Mesodermal cell (in vitro differentiated cells): ENCODE data around the gene CILP. TPM values are rescaled to one million over a fixed set of nuclear protein-coding genes. Genes with fewer than 3 reads are reported as not detected.

Experiments
- H3K27ac ChIP-seq: 2 replicates; pipeline ENCODE4 v1.7.0; 2013; ENCODE audit warnings: mild to moderate bottlenecking, low read depth, low read length, moderate library complexity; ENCODE audit not compliant: severe bottlenecking
- H3K36me3 ChIP-seq: 2 replicates; pipeline ENCODE4 v1.7.1; 2013; ENCODE audit warnings: mild to moderate bottlenecking, low read length, moderate library complexity; ENCODE audit not compliant: control insufficient read depth, insufficient read depth
- H3K4me1 ChIP-seq: one replicate; pipeline ENCODE4 v1.7.1; 2013; ENCODE audit warnings: mild to moderate bottlenecking, low read length; ENCODE audit not compliant: insufficient read depth, control insufficient read depth, poor library complexity, severe bottlenecking
- H3K4me3 ChIP-seq: 2 replicates; pipeline ENCODE4 v1.7.0; 2013; ENCODE audit warnings: low read length, control low read depth, mild to moderate bottlenecking; ENCODE audit not compliant: insufficient read depth, poor library complexity, severe bottlenecking; ENCODE audit errors: extremely low read depth
- H3K9me3 ChIP-seq: 2 replicates; pipeline ENCODE4 v1.7.1; 2013; ENCODE audit warnings: mild to moderate bottlenecking, low read length, moderate library complexity; ENCODE audit not compliant: control insufficient read depth
- WGBS, 2 experiments: methylation state at CpG; one replicate each; pipeline ENCODE4 v1.1.5; 2013; ENCODE audit warnings: missing lambda C conversion rate in 2 of 2; ENCODE audit not compliant: insufficient coverage in 2 of 2; 5-methylcytosine and 5-hydroxymethylcytosine counted together
- polyA plus RNA-seq, 2 experiments: library from polyadenylated mRNA; stranded (reverse); fragments of 50-300 nt; gene quantifications; one replicate each; pipeline ENCODE4 v1.2.3, GENCODE V29; 2013

CILP gene, protein sequence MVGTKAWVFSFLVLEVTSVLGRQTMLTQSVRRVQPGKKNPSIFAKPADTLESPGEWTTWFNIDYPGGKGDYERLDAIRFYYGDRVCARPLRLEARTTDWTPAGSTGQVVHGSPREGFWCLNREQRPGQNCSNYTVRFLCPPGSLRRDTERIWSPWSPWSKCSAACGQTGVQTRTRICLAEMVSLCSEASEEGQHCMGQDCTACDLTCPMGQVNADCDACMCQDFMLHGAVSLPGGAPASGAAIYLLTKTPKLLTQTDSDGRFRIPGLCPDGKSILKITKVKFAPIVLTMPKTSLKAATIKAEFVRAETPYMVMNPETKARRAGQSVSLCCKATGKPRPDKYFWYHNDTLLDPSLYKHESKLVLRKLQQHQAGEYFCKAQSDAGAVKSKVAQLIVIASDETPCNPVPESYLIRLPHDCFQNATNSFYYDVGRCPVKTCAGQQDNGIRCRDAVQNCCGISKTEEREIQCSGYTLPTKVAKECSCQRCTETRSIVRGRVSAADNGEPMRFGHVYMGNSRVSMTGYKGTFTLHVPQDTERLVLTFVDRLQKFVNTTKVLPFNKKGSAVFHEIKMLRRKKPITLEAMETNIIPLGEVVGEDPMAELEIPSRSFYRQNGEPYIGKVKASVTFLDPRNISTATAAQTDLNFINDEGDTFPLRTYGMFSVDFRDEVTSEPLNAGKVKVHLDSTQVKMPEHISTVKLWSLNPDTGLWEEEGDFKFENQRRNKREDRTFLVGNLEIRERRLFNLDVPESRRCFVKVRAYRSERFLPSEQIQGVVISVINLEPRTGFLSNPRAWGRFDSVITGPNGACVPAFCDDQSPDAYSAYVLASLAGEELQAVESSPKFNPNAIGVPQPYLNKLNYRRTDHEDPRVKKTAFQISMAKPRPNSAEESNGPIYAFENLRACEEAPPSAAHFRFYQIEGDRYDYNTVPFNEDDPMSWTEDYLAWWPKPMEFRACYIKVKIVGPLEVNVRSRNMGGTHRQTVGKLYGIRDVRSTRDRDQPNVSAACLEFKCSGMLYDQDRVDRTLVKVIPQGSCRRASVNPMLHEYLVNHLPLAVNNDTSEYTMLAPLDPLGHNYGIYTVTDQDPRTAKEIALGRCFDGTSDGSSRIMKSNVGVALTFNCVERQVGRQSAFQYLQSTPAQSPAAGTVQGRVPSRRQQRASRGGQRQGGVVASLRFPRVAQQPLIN
- 0.04 TPM for polyA plus RNA-seq (2013, experiment 1 of 2)
- not detected for polyA plus RNA-seq (2013, experiment 2 of 2)

DNA sequence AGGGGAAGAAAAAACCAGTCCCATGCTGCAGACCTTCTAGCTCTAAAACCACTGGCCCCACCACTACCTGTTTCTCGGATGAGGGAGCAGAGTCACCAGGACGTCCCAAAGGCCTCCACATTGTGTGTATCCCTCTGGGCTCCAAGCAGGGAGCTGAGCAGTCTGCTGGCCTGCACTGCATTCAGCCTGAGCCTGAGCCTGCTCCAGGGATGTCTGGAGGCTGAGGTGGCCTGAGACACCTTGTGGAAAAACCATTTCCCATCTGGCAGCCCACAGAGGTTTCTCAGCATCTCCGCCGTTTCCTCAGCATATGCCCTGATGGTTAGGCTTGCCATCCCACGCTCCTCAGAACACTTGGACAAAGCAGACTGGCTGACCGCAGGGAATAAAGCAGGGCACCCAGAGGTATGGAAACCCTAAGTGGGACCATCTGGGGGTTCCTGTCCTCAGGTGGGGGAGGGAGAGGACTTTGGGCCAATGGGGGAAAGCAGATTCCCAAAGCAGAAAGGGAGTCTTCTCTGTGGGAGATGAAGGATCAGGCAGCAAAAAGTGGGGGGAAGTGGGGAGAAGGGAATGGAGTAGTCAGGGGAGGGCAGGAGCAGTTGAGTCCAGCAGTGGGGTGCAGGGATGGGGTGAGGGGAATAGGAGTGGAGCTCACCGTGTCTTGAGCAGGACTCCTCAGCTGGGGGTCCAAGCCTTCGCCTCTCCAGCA is at the start of gene CILP:
TSS of gene CILP (minus strand) at position 704 of the 712 bp plus-strand sequence. CDS start 1,718 bp downstream, outside the sequence.
- no peaks in the 10 kb centered on the region for H3K9me3 ChIP-seq
- WGBS, 2 experiments = 76 to 84% methylated on average over 4 to 7 of the region's 8 CpGs
- no peaks in the 10 kb centered on the region for H3K36me3 ChIP-seq
- peaks cover 6% of the 10 kb centered on the region for H3K4me1 ChIP-seq
- no peak within 1 kb of the TSS for H3K27ac ChIP-seq
- H3K4me3 ChIP-seq = no peak within 1 kb of the TSS

DNA sequence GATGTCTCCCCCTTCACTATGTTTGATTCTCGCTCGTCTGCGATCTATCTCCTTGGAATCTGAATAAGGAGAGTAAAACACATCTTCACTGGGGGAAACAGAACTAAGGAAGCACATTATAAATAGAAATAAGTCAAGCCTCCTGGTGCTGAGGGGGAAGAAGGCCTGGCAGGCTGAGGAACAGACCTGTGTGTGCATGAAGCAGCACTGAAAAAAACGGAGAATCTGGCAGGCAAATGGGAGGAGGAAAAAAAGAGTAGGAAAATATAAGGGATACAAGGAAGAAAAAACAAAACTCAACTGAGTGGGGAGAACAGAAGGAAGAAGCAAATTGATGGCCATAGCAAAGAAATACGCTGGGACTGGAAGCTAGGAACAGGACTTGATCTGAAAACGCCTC is 49.7 kb upstream of the CILP start:
- Histone ChIP-seq H3K4me1 (no peaks in the 10 kb centered on the region), H3K27ac (no peak overlapping the region), H3K4me3 (no peak overlapping the region), H3K9me3 (no peaks in the 10 kb centered on the region), H3K36me3 (peaks cover 6% of the 10 kb centered on the region)
- WGBS, 2 experiments = 88 to 100% methylated on average over 1 of the region's 6 CpGs

DNA sequence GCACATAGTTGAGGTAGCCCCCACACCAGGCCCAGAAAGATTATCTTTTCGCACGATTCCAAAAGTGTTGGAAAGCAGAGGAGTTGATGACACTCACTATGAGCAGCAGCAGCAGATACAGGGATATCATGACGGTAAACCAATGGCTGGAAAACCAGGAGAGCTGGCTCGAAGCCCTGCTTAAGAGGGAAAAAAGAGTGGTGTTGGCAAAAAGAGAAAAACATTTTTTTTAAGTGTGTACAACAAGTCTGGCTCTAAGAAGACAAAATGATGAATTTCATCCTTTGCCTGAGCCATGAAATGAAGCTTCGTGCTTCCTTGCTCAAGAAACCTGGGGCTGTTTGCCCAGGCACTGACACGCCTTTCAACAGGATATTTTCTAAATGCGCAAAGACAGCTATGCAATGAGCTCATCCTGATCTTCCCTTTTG is 48.1 kb upstream of the CILP start:
- H3K27ac ChIP-seq = no peak overlapping the region
- no peak overlapping the region for H3K4me3 ChIP-seq
- peaks cover 6% of the 10 kb centered on the region for H3K36me3 ChIP-seq
- no peaks in the 10 kb centered on the region for H3K9me3 ChIP-seq
- WGBS, 2 experiments = 92 to 95% methylated on average over 5 to 7 of the region's 7 CpGs
- H3K4me1 ChIP-seq = no peaks in the 10 kb centered on the region

DNA sequence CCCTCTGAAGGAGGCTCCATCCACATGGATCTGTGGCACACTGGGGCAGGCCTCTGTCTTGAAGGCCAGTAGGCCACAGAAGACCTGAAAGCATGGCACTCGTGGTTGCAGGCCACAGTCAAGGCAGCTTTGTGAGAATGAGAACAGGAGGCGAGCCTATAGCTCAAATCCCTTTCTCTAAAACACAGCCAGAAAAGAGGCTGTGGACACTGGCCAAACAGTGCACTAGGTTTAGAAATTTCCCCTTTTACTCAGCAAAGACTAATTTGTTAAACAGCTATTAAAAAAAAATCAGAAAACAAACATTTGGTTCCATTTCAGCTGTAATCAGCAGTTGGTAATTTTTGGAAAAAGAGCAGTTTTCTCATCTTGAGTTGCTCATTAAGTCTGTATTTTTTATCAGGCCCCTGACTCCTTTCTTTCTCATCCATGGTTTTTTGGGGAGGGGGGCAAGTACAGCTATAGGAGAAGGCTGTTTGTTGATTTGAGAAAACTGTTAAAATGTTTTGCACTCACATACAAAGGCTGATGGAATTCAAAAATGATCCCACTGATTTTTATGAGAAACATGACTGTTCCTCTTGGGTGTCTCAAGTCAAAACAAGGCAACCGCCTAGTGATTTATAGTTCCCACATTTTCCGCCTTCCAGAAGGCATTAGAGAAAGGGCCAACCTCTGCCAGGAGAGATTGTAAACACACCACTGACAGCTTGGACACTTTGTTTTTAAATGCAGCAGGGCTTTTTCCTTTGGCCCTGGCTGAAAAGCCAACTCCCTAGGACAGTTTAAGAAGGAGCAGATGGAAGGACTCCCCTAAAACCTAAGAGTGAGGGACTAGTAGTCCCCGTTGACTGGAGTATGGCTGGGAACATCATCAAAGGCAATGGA is 47.3 kb upstream of the CILP start:
- peaks cover 6% of the 10 kb centered on the region for H3K36me3 ChIP-seq
- H3K9me3 ChIP-seq = no peaks in the 10 kb centered on the region
- 94 to 100% methylated on average over 5 of the region's 5 CpGs for WGBS, 2 experiments
- no peaks in the 10 kb centered on the region for H3K4me1 ChIP-seq
- H3K27ac ChIP-seq = no peak overlapping the region
- H3K4me3 ChIP-seq = no peak overlapping the region

DNA sequence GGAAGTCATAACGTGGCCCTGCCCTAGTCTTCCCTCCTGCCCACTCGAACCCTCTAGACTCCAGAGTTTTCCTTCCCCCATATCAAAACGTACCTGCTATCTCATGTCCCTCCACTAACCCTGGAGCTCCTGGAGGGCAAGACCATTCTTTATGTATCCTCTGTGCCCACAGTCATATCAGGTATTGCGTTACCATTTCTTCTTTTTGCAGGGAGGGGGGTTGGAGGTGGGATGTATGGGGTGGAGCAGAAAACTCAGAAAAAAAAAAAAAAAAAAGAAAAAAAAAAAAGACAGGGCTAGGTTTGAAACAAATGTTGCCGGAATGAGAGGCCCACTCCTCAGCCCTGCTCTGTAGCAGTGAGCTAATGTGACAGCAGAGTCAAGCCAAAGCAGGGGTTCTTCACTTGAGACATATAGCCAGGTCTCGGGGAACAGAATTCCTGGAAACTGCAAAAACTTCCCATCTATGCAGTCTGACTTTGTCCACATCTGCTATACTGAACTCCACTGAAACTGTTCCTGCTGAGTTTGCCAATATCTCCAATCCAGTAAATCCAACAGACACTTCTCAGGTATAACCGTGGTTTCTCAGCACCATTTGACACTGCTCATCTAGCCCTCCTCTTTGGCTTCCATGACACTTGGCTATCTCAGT is 44.3 kb upstream of the CILP start:
- H3K27ac ChIP-seq = no peak overlapping the region

DNA sequence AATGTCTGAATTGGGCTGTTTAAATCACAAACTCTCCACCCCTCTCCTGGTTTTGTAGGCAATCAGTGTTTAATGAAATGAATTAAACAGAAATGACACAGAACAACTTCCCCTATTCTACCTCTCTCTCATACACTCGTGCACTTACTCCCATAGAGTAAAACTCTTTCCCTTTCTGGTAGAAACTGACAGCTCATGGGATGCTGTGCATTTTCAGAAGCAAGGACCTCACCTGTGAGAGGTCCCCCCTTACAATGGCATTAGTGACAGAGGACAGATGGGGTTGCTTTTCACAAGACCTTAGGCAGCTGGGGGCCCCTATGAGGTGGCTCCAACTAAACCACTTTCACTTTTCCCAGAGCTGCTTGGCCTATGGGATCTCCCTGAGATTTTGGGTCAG is 43.5 kb upstream of the CILP start:
- WGBS, 2 experiments = 80% methylated on average over 1 of the region's 1 CpG
- Histone ChIP-seq H3K27ac (no peak overlapping the region), H3K9me3 (no peaks in the 10 kb centered on the region), H3K4me3 (no peak overlapping the region), H3K36me3 (no peaks in the 10 kb centered on the region), H3K4me1 (no peaks in the 10 kb centered on the region)

More for the DNA sequence above, 44.3 kb upstream of the CILP start:
- H3K36me3 ChIP-seq = peaks cover 6% of the 10 kb centered on the region
- no peak overlapping the region for H3K4me3 ChIP-seq
- no peaks in the 10 kb centered on the region for H3K9me3 ChIP-seq
- no peaks in the 10 kb centered on the region for H3K4me1 ChIP-seq
- 93 to 96% methylated on average over 4 to 6 of the region's 7 CpGs for WGBS, 2 experiments

DNA sequence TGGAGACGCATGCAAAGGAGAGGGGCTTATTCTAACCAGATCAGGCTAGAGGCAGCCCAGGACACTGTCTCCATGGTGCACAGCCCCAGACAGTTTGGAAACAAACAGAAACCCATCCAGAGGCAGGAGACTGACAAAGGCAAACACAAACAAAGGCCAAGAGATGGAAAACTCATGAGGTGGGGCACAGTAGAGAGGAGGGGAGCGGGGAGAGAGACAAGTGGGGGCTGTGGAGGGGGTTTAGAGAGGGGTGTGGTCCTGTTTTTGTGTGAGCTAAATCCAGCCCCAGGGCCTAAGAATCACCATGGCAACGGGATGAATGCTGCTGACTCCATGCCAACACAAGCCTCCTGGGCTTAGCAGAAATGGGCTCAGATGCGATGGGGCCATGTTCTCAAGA is 43.1 kb upstream of the CILP start:
- Histone ChIP-seq H3K36me3 (no peaks in the 10 kb centered on the region), H3K4me1 (no peaks in the 10 kb centered on the region), H3K27ac (no peak overlapping the region), H3K4me3 (no peak overlapping the region), H3K9me3 (no peaks in the 10 kb centered on the region)
- WGBS, 2 experiments = 40 to 49% methylated on average over 2 to 3 of the region's 4 CpGs

DNA sequence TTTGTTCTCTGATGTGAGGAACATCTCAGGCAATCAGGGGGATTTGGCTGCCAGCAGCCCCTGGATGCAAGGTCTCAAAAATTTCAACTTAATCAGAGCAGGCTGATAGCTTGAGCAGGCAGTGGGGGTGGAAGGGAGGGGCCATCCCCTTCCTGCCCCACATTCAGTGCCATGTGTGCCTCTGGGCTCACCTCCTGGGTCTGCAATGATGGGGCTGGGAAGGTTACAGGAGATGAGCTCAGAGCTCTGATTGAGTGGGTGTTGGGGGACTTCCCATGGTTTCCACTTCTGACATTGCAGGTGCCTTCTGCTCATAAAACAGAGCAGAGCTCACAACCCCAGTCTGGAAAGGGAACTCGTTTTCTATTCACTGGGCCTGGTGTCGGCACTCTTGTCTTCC is 38.4 kb upstream of the CILP start:
- Histone ChIP-seq H3K4me1 (peaks cover 26% of the 10 kb centered on the region), H3K9me3 (no peaks in the 10 kb centered on the region), H3K36me3 (no peaks in the 10 kb centered on the region), H3K4me3 (no peak overlapping the region), H3K27ac (no peak overlapping the region)
- WGBS, 2 experiments = 88 to 100% methylated on average over 2 of the region's 2 CpGs
